SKM-1 treated with dmso at 0.1 percent for 144 hours (cell line): ENCODE data around the gene RBM19.

Experiments
- DNase-seq: peaks from one replicate; lab custom pipeline; 2025; ENCODE audit not compliant: unreplicated experiment; lab: John Stamatoyannopoulos, UW

The RBM19 gene

DNA sequence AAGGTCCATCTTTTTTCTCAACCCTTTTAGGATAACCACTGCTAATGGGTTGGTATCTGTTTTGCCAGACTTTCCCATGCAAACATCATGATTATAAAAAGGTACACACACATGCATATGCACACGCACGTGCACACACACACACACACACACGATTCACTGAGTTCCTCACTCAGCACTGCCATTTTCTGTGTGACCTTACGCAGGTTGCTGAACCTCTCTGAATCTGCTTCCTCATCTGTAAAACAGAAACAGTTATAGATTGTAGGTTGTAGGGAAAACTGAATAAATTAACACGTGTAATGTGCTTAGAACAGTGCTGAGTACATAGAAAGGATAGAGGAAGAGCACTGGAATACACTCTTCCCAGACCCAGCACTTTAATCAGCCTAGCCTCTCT lies 182.3 kb downstream of the RBM19 start:
- no peak for DNase-seq

DNA sequence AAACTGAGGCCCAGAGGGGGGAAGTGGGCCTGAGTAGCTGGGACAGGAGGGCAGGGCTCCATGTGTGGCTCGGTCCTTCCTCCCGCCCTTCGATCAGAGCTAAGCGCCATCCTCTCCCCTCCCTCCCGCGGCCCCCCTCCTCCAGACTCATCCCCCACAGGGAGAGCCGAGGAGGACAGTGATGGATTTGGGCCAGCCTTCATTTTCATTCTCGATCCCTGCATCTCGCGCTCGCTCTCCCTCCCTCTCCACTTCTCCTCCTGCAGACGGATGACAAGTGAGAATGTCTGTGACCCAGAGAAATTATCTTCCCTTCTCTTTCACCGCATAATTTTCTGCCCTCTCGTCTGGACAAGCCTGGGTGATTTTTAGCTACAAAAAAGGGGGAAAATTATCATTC lies 183.3 kb downstream of the RBM19 start:
- DNase-seq = no peak

DNA sequence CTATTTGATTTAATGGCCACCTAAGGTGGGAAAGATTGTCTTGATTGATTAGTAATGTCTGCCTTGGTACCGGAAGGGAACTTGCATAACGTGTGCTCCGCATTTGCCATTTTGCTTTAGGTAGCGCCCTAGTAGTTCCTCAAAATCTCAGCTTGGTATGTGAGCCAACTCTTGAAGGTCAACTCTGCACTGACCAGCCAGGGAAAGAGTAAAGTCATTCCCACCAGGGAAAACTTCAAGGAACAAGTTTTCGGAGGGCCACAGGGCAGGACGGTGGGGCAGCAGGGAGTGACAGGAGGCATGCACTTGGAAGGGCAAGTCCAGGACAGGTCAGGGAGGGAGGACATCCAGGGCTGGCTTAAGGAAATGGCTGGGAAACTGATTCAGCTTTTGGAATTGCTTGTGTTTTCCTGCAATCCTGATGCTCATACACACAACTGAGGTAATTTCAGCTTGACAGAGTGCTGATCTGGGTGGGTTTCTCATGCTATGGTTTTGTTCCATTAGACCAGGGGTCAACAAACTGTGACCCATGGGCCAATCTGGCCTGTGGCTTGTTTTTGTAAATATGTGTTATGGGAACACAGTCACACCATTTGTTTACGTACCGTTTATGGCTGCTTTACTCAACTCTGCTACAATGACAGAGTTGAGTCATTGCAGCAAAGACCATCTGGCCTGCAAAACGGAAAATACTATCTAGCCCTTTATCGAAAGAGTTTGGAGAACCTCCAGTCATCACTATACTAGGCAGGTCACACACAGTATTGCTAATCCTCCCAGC lies 184.5 kb downstream of the RBM19 start:
- no peak for DNase-seq

DNA sequence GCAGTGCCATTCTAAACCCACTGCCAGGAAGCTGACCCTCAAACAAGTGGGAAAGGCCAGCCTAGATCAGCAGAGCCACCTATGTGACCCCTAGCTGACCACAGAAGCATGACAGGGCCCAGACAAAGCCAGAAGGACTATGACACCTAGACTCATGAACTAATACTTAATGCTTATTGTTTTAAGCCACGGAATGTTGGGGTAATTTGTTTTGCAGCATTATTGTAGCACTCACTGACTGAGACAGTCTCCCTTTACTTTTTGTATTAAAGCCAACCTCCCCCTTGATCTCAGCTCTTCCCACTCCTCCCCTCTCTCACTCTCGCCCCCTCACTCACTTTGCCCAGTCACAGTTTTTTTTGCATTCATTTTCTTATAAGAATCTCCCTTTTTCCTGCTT lies 186.4 kb downstream of the RBM19 start:
- no peak for DNase-seq

DNA sequence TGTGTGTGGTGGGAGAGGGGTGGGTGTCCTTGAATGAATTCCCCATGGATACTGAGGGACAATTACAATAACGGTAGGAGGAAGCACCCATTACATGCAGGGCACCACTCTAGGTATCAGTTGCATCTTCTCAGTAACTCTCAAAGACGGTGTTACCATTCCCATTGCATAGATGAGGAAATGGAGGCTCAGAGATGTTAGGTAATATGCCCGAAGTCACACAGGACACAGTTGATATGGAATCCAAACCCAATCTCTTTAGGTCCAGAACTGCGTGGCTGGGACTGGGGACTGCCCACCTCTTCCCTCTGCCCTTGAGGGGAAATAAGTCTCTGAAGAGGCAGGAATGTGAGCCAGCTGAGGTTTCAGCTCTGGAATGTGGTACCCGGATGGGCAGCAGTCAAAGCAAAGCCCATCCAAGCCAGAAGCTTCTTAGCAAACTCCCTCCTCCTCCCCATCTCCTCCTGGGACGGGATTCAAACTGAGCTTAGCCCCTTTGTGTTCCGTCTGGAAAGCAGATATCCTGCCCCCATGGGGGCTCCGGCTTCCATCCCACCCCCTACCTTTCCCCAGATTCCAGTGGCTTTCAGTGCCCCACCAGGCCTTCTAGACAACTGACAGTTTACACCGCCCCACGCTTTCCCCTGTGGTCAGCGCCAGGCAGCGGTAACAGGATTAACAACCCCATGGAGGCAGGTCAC lies 187.5 kb downstream of the RBM19 start:
- no peak for DNase-seq

DNA sequence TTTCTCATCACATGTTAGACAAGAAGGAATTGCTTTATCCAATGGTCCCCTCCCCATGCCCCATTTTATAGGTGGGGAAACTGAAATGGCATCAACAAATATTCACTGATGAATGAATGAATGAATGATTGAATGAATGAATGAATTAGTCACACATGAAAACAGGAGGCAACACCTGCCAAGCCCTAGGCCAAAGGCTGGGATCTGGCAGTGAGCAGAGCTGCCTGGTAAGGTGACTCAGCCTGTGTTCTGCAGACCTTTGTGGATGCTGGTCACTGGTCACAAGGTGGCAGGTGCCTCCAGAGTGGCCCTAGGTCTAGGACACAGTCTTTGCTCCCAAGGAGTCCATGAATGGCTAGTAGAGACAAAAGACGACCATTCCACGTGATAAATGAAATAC lies 188.4 kb downstream of the RBM19 start:
- DNase-seq = no peak

DNA sequence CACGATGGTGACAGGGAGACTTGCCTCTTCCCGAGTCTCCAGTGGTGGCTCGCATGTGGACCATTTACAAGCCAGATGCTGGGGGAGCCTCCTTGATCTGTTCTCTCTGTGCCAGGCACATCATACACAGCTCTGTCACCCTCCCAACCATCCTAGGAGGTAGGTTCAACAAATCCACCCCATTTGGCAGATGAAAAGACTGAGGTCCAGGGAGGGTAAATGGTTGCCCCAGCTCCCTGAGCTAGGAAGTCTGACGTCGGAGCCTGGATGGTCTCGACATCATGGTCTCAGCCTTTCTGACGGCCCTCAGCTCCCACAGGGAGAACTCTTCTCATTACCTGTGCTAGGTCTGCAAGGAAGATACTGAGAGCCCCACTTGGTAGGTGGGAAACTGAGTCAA lies 189.6 kb downstream of the RBM19 start:
- DNase-seq = no peak

DNA sequence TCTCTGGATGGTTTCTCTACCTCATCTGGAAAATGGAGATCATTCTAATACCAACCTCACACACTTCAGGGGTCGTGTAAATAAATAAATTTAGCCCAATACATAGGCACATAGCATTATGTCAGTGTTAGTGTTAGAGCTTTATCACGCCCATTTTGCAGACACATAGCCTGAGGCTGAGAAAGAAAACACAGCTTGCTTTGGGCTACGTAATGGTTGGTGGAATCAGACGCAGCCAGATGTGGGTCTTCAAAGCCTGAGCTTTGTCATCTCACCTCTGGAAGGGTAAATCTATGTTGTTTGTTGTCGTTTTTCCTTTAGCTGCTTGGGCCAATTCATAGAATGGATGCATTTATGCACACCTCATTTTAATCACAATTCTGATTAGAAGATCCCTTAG lies 191.6 kb downstream of the RBM19 start:
- DNase-seq = no peak

DNA sequence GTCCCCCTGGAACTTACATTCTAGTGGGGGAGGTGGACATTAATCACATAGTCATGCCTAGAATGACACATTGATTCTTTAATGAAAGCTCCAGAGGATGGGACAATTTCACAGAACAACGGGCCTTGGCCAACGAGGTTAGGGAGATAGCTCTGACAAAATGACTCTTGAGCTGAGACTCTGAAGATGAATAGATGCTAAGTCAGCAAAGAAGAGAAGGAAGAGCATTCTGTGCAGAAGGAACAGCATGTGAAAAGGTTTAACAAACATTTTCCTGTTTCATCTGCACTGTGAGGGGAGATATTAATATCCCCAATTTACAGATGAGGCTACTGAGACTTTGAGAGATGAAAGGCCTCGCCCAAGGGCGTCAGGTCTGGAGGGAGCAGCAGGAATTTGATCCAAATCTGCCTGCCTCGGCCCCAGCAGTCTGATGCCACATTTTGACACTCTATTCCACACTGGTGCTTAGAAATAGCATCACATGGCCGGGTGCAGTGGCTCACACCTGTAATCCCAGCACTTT lies 193.6 kb downstream of the RBM19 start:
- no peak for DNase-seq

DNA sequence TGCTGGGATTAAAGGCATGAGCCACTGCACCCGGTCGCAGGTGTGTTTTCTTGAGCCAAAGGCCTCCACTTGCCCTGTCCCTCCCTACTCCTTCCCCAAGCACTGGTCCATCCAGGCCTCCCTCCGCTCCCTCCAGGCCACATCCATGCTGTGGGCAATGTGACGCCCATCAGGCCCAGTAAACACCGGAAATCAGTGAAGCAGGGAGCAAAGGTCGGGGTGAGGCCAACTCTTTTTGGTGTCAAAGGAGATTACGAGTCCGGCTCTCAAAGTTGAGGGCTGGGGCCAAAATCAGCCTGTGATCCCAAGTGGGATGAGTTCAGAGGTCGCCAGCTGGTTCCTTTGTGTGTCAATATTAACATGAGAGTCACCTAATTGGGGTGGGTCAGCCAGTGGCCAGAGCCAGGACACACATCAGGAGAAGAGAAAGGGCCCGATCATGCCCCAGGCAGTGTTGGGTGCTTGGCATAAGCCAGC lies 195.7 kb downstream of the RBM19 start:
- no peak for DNase-seq

DNA sequence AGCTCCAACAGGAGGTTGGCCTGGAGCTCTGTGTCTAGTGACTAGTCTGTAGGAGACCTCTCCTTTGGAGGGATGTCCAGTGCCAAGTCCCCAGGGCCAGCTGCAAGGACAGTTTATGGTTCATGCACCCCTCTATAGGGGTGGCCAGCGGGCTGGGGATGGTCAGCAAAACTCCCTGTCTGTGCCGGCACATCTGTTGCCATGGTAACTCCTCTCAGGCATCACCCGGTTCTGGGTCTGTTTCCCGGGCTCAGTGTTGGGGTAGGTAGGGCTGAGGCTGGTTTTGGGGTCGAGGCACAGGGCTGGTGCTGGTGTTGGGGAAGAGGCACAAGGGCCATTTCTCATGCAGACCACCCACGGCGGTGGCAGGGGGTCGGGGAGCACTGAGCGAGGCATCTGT lies 196.8 kb downstream of the RBM19 start:
- no peak for DNase-seq

DNA sequence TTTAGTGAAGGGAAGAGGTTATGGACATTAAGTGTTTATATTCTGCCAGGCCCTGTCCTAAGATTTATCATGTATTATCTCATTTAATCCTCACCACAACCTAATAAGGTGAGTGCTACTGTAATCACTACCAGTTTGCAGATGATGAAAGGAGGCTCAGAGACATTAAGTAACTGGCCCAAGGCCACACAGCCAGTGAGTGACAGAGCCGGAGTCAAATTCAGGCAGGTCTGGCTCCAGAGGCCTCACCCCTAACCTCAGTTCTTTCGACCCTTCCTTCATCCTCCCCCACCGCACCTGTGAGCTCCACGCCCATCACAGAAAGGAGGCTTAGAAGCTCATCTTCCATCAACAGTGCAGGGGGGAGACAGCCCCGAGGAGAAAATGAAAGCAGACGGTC lies 197.3 kb downstream of the RBM19 start:
- no peak for DNase-seq

DNA sequence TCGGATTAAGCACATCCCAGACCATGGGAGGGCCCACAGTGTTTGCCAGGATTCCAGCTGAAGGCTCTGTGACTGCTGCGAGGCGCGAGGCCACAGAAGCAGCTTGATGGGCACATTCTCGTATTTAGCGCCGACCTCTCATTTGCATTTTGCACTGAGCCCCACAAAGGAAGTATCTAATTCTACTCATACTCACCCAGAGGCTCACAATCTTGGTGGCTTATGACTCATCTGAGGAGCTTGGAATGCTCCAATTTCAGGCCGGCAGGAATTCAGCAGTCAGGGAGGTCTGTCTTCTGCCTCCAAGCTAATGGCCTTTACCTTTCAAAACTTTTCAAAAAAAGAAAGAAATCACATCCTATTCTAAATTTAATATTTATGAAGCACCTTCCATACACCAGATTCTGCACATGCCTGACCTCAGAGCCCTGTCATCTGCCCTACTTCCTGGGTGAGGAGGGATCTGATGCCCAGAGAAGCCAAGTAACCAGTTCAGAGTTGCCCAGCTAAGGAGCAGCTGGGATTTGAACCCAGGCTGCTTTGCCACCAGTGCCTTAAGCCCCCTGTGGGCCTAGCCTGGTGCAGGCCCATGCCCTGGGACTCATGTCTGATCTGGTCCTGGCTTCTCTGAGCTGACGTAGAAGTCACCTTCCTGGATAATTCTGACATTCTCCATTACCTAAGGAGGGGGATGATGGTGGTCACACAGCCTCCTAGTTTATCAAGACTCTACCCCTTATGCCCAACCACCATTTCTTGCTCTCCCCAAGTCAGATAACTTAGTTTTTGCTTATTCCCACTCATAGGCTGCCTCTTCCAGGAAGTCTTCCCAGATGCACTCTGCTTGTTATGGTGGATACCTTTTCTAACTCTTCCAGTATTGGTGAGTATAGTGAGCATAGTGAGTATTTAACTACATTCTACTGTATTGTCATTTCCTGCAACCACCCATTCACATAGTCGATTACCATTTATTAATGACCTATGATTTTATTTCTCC lies 198.9 kb downstream of the RBM19 start:
- no peak for DNase-seq
